K562 (cell line): ENCODE results near the gene TENM3.

ENCODE experiments used
- DNMT1 ChIP-seq: fragments of 450-650 bp; IDR thresholded peaks from 2 replicates; pipeline ENCODE4 v1.6.1; 2016; ENCODE audit warnings: antibody characterized with exemption, mild to moderate bottlenecking
- POLR2A ChIP-seq: fragments of 450-650 bp; conservative IDR thresholded peaks from 2 replicates; pipeline ENCODE4 v1.6.1; 2016
- PTTG1 ChIP-seq: fragments of 450-650 bp; IDR thresholded peaks from 2 replicates; pipeline ENCODE4 v1.6.1; 2016; ENCODE audit warnings: low read depth, mild to moderate bottlenecking, missing genetic modification characterization, missing compliant biosample characterization
- TSHZ1 ChIP-seq: fragments of 250-450 bp; sonication (Bioruptor Pico); IDR thresholded peaks from 2 replicates; pipeline ENCODE4 v1.4.0; 2020; ENCODE audit warnings: mild to moderate bottlenecking, moderate library complexity
- ZNF121 ChIP-seq: sonication (generic); formaldehyde crosslinking; conservative IDR thresholded peaks from 2 replicates; pipeline ENCODE4 v1.8.0; 2022; ENCODE audit warnings: missing genetic modification reagents
- ZNF311 ChIP-seq: fragments of 250-450 bp; sonication (Bioruptor Pico); IDR thresholded peaks from 2 replicates; pipeline ENCODE4 v1.4.0; 2020; ENCODE audit warnings: mild to moderate bottlenecking, moderate library complexity

GRCh38 chr4:182766857-182767250 lies 523.7 kb downstream of the TENM3 start:
- TF ChIP-seq TSHZ1 (CRISPR knock-in tag), result no peak
- TF ChIP-seq ZNF311 (CRISPR knock-in tag), result no peak
- TF ChIP-seq ZNF121 (CRISPR knock-in tag), result no peak
- TF ChIP-seq POLR2A, result no peak
- TF ChIP-seq DNMT1, result no peak
- TF ChIP-seq PTTG1 (tag), result no peak
